CD14-positive monocyte (primary cell): ENCODE results near the gene SCAF4. TPM values are rescaled to one million over a fixed set of nuclear protein-coding genes. Genes with fewer than 3 reads are reported as not detected.
"Not testable (repeated sequence)": the region's sequence is repeated elsewhere in the genome, so short reads cannot be mapped to it uniquely, and the experiment has no call there.

Experiments used
- DNase-seq, 3 donors: peaks; one replicate each; pipeline ENCODE4 v3.0.0-alpha.2; 2011 to 2022
- H2AFZ ChIP-seq: 2 replicates; pipeline ENCODE4 v1.6.0; 2012; ENCODE audit warnings: mild to moderate bottlenecking, low read depth, low read length, inconsistent platforms; ENCODE audit not compliant: insufficient read depth, poor library complexity, severe bottlenecking
- H3K27ac ChIP-seq, 2 donors: 1 replicate in 1 of 2; 2 replicates in 1 of 2; pipeline ENCODE4 v1.5.1; 2012 to 2013; ENCODE audit warnings: low read length in 2 of 2, control low read depth in 1 of 2, inconsistent platforms in 1 of 2, low read depth in 1 of 2, mild to moderate bottlenecking in 1 of 2
- H3K27me3 ChIP-seq, 2 donors: one replicate each; pipeline versions ENCODE4 v1.6.0 to v1.6.1; 2011 to 2013; ENCODE audit warnings: low read length in 2 of 2; ENCODE audit not compliant: control insufficient read depth in 2 of 2, insufficient read depth in 2 of 2
- H3K36me3 ChIP-seq, 2 donors: replicated peaks in 1 of 2; 1 replicate in 1 of 2; 2 replicates in 1 of 2; pipeline versions ENCODE4 v1.5.1 to v1.6.1; 2012 to 2013; ENCODE audit warnings: low read length in 2 of 2, control low read depth in 1 of 2, inconsistent platforms in 1 of 2, mild to moderate bottlenecking in 1 of 2; ENCODE audit not compliant: insufficient read depth in 2 of 2, control insufficient read depth in 1 of 2
- H3K4me1 ChIP-seq, 2 donors: 1 replicate in 1 of 2; 2 replicates in 1 of 2; pipeline versions ENCODE4 v1.5.1 to v1.6.1; 2012 to 2013; ENCODE audit warnings: low read length in 2 of 2, control low read depth in 1 of 2, inconsistent platforms in 1 of 2, mild to moderate bottlenecking in 1 of 2, moderate library complexity in 1 of 2; ENCODE audit not compliant: insufficient read depth in 2 of 2, control insufficient read depth in 1 of 2
- H3K4me2 ChIP-seq: replicated peaks from 2 replicates; pipeline ENCODE3; 2012; ENCODE audit warnings: low read length, moderate library complexity, mild to moderate bottlenecking; ENCODE audit not compliant: poor library complexity, severe bottlenecking; ENCODE audit errors: extremely low read depth
- H3K4me3 ChIP-seq, 3 experiments: fragments of 200-600 bp in 1 of 3; sonication (generic) in 1 of 3; replicated peaks in 1 of 3; 1 replicate in 2 of 3; 2 replicates in 1 of 3; pipeline ENCODE4 v1.5.1; 2011 to 2013; ENCODE audit warnings: low read length in 3 of 3, mild to moderate bottlenecking in 3 of 3, control low read depth in 2 of 3, low read depth in 2 of 3, inconsistent platforms in 1 of 3, moderate library complexity in 1 of 3
- H3K79me2 ChIP-seq: 2 replicates; pipeline ENCODE4 v1.6.0; 2012; ENCODE audit warnings: mild to moderate bottlenecking, control low read depth, inconsistent platforms, low read length, moderate library complexity; ENCODE audit not compliant: insufficient read depth
- H3K9ac ChIP-seq: 2 replicates; pipeline ENCODE4 v1.6.0; 2017; ENCODE audit warnings: low read length, mild to moderate bottlenecking; ENCODE audit not compliant: insufficient read depth, poor library complexity, severe bottlenecking
- H3K9me3 ChIP-seq, 2 donors: replicated peaks in 1 of 2; 1 replicate in 1 of 2; 2 replicates in 1 of 2; pipeline versions ENCODE4 v1.5.1 to v1.6.1; 2012 to 2013; ENCODE audit warnings: low read length in 2 of 2, control low read depth in 1 of 2; ENCODE audit not compliant: control insufficient read depth in 1 of 2, insufficient read depth in 1 of 2
- H4K20me1 ChIP-seq: 2 replicates; pipeline ENCODE4 v1.6.0; 2012; ENCODE audit warnings: mild to moderate bottlenecking, low read length, control low read depth, moderate library complexity; ENCODE audit not compliant: insufficient read depth
- H3K27ac Mint-ChIP-seq, 7 donors: one replicate each; pipeline ENCODE4 v1.8.0; 2020; ENCODE audit warnings: mild to moderate bottlenecking in 7 of 7, mixed read lengths in 7 of 7, moderate library complexity in 6 of 7, inconsistent platforms in 2 of 7
- H3K27me3 Mint-ChIP-seq, 3 donors: one replicate each; pipeline ENCODE4 v1.8.0; 2021 to 2022; ENCODE audit warnings: low read depth in 3 of 3, mild to moderate bottlenecking in 3 of 3, mixed read lengths in 3 of 3, moderate library complexity in 3 of 3, inconsistent platforms in 1 of 3
- H3K36me3 Mint-ChIP-seq, 2 donors: one replicate each; pipeline ENCODE4 v1.8.0; 2020; ENCODE audit warnings: mixed read lengths in 2 of 2, inconsistent platforms in 1 of 2, mild to moderate bottlenecking in 1 of 2
- H3K4me1 Mint-ChIP-seq: one replicate; pipeline ENCODE4 v1.8.0; 2020; ENCODE audit warnings: mild to moderate bottlenecking, mixed read lengths
- H3K4me3 Mint-ChIP-seq, 2 donors: one replicate each; pipeline ENCODE4 v1.8.0; 2020; ENCODE audit warnings: mild to moderate bottlenecking in 2 of 2, mixed read lengths in 2 of 2, moderate library complexity in 1 of 2
- H3K9me3 Mint-ChIP-seq, 7 donors: one replicate each; pipeline ENCODE4 v1.8.0; 2020 to 2022; ENCODE audit warnings: mixed read lengths in 7 of 7, mild to moderate bottlenecking in 6 of 7, moderate library complexity in 6 of 7, inconsistent platforms in 2 of 7
- CTCF ChIP-seq: fragments of 200-600 bp; IDR thresholded peaks from one replicate; pipeline ENCODE4 v1.8.0; 2022; ENCODE audit warnings: antibody characterized with exemption, mild to moderate bottlenecking
- WGBS: methylation state at CpG from one replicate; pipeline ENCODE4 v1.1.5; 2013; ENCODE audit warnings: missing lambda C conversion rate; ENCODE audit not compliant: insufficient coverage; 5-methylcytosine and 5-hydroxymethylcytosine counted together
- intact Hi-C, 2 donors: fragments of 100-400 bp; cut with micrococcal nuclease; formaldehyde crosslinking; loops; one replicate each; pipeline versions ENCODE4 v1.15.0 to v1.15.1; 2023
- polyA plus RNA-seq, 3 donors: library from polyadenylated mRNA; depleted of rRNA in 1 of 3; unstranded in 2 of 3; stranded (reverse) in 1 of 3; fragments of 300-500 nt in 2 of 3; fragments of >200 nt in 1 of 3; fragmentation: Illumina TruSeq in 2 of 3; gene quantifications; 1 replicate in 2 of 3; 2 replicates in 1 of 3; pipeline ENCODE4 v1.2.3, GENCODE V29; 2012 to 2021

SCAF4 gene
- polyA plus RNA-seq, 3 donors = 4.6 to 28.7 (median 11.3) TPM

GRCh38 chr21:31666445-31667010 is 65.4 kb downstream of the SCAF4 start:
- WGBS = no CpG with 5 or more reads among the region's 5 CpGs
- H3K4me1 Mint-ChIP-seq = peaks cover 35% of the 10 kb centered on the region
- no peaks in the 10 kb centered on the region for H3K27me3 Mint-ChIP-seq
- H3K27ac ChIP-seq = no peak overlapping the region
- peaks cover 21 to 75% of the 10 kb centered on the region in 2 donors for H3K36me3 ChIP-seq
- H3K79me2 ChIP-seq = peaks cover 9% of the 10 kb centered on the region
- intact Hi-C loops = no loop called here
- no peaks in the 10 kb centered on the region for H3K9me3 ChIP-seq
- H3K4me1 ChIP-seq = peaks cover 2 to 11% of the 10 kb centered on the region in 2 donors
- no peak overlapping the region for H3K27ac Mint-ChIP-seq
- H3K4me2 ChIP-seq = no peak overlapping the region
- peaks cover 51 to 52% of the 10 kb centered on the region in 2 donors for H3K36me3 Mint-ChIP-seq
- H2AFZ ChIP-seq = no peak overlapping the region
- no peaks in the 10 kb centered on the region for H3K27me3 ChIP-seq
- no peak overlapping the region for H3K4me3 Mint-ChIP-seq
- no peak overlapping the region for H3K9ac ChIP-seq
- no peak overlapping the region for H3K4me3 ChIP-seq
- no peak for DNase-seq
- peaks cover 7% of the 10 kb centered on the region for H4K20me1 ChIP-seq
- no peak for TF ChIP-seq CTCF
- no peaks in the 10 kb centered on the region for H3K9me3 Mint-ChIP-seq

GRCh38 chr21:31665869-31666268 is 66.0 kb downstream of the SCAF4 start:
- DNase-seq, H2AFZ ChIP-seq, H3K4me3 Mint-ChIP-seq, H4K20me1 ChIP-seq, H3K9me3 Mint-ChIP-seq, intact Hi-C loops, H3K27me3 ChIP-seq, H3K9ac ChIP-seq, H3K27ac ChIP-seq, H3K27me3 Mint-ChIP-seq, H3K27ac Mint-ChIP-seq, H3K4me2 ChIP-seq, H3K4me3 ChIP-seq, H3K9me3 ChIP-seq: not testable (repeated sequence)
- peaks cover 16% of the 10 kb centered on the region for H3K79me2 ChIP-seq
- Mint-ChIP-seq H3K36me3 (peaks cover 47 to 48% of the 10 kb centered on the region in 2 donors), H3K4me1 (peaks cover 41% of the 10 kb centered on the region)
- peaks cover 17 to 68% of the 10 kb centered on the region in 2 donors for H3K36me3 ChIP-seq
- 100% methylated on average over 2 of the region's 4 CpGs for WGBS
- peaks cover 2 to 15% of the 10 kb centered on the region in 2 donors for H3K4me1 ChIP-seq
